ENCODE measurements around the gene COMMD9. TPM values are rescaled to one million over a fixed set of nuclear protein-coding genes. Genes with fewer than 3 reads are reported as not detected.

The COMMD9 gene
- total and polyA plus RNA-seq, 2 donors (not counting 1 experiment from before 2014, with no cell fraction given), result 15.4 to 56.1 TPM

GRCh38 chr11:36300650-36301049 is 11.4 kb upstream of the COMMD9 start:
- TF ChIP-seq CTCF (conservative IDR thresholded peaks at IDR 0.05 in 1 of 2, IDR thresholded peaks at IDR 0.05 in 1 of 2; ENCODE audit: low read depth in 1 of 2, low read length in 2 of 2), result no peak
- no peak for TF ChIP-seq EZH2 (IDR thresholded peaks at IDR 0.05; ENCODE audit: low read length, missing control alignments)
- H3K9me3 ChIP-seq (ENCODE audit: control insufficient read depth, insufficient read depth, low read depth, low read length), result no peaks in the 10 kb centered on the region
- peaks cover 2% of the 10 kb centered on the region for H3K27me3 ChIP-seq (ENCODE audit: control insufficient read depth, insufficient read depth, low read length)
- H3K27ac ChIP-seq (ENCODE audit: insufficient read depth, low read length), result no peak overlapping the region
- no peaks in the 10 kb centered on the region for H3K79me2 ChIP-seq (ENCODE audit: control insufficient read depth, insufficient read depth, low read length)
- H3K9ac ChIP-seq (ENCODE audit: insufficient read depth, low read length), result no peak overlapping the region
- H3K4me1 ChIP-seq (ENCODE audit: control insufficient read depth, extremely low read depth, insufficient read depth, low read length), result peaks cover 2% of the 10 kb centered on the region
- H2AFZ ChIP-seq (ENCODE audit: low read length), result no peak overlapping the region
- DNase-seq (ENCODE audit: low read depth in 2 of 2), result peak; percentile 41 to 89
- no peak overlapping the region for H3K4me3 ChIP-seq (replicated peaks in 1 of 4; ENCODE audit: control extremely low read depth in 1 of 4, insufficient read depth in 1 of 4, low read depth in 3 of 4, low read length in 4 of 4)
- no peaks in the 10 kb centered on the region for H3K36me3 ChIP-seq (ENCODE audit: control insufficient read depth, insufficient read depth, low read length)
- no peaks in the 10 kb centered on the region for H4K20me1 ChIP-seq (ENCODE audit: control insufficient read depth, extremely low read depth, insufficient read depth, low read length)
- no peak overlapping the region for H3K4me2 ChIP-seq (ENCODE audit: extremely low read depth, insufficient read depth, low read length)

DNA sequence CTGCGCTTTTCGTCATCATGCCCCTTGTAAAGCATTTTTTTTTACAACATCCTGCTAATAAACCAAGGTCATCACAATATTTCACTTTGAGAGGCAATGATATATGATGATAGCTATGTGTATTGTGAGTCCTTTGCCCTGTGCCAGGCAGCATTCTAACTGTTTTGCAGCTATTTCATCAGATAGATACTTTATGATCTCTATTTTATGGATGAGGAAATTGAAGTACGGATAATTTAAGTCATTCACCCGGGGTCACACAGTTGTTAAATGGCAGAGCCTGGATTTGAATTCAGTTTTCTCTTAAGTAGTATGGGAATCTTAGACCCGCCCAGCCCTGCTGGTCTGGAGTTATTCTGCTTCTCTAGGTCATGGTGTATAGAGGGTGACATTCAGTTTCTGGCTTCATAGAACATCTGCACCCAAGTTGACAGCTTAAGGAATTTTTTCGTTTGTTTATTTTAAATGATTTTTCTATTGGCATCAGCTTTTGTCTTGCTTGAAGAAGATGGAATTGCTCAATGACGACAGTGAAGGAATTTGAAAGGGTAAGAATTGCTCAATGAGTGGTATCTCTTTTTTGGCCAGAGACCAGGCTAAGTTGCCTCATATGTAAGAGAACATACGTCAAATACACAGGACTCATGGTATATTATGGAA is 7.8 kb upstream of the COMMD9 start:
- no peak overlapping the region for H3K9ac ChIP-seq (ENCODE audit: insufficient read depth, low read length)
- H3K27me3 ChIP-seq (ENCODE audit: control insufficient read depth, insufficient read depth, low read length), result no peaks in the 10 kb centered on the region

GRCh38 chr11:36295926-36296325 is 6.7 kb upstream of the COMMD9 start, which contains the start of gene PRR5L:
Gene PRR5L, plus strand, starts transcription at chr11:36296288. Its CDS starts 104,834 bp downstream, at chr11:36401122.
- H2AFZ ChIP-seq (ENCODE audit: low read length), result no peak within 1 kb of the TSS

More for the DNA sequence above, 7.8 kb upstream of the COMMD9 start:
- DNase-seq (ENCODE audit: low read depth in 2 of 2), result peak; percentile 22 to 98
- TF ChIP-seq EZH2 (IDR thresholded peaks at IDR 0.05; ENCODE audit: low read length, missing control alignments) (no peak), CTCF (conservative IDR thresholded peaks at IDR 0.05 in 1 of 2, IDR thresholded peaks at IDR 0.05 in 1 of 2; ENCODE audit: low read depth in 1 of 2, low read length in 2 of 2) (no peak)
- no peaks in the 10 kb centered on the region for H3K9me3 ChIP-seq (ENCODE audit: control insufficient read depth, insufficient read depth, low read depth, low read length)
- H3K4me3 ChIP-seq (replicated peaks in 1 of 4; ENCODE audit: control extremely low read depth in 1 of 4, insufficient read depth in 1 of 4, low read depth in 3 of 4, low read length in 4 of 4), result no peak overlapping the region
- H3K36me3 ChIP-seq (ENCODE audit: control insufficient read depth, insufficient read depth, low read length), result no peaks in the 10 kb centered on the region
- H3K27ac ChIP-seq (ENCODE audit: insufficient read depth, low read length), result no peak overlapping the region
- H4K20me1 ChIP-seq (ENCODE audit: control insufficient read depth, extremely low read depth, insufficient read depth, low read length), result no peaks in the 10 kb centered on the region
- no peak overlapping the region for H3K4me2 ChIP-seq (ENCODE audit: extremely low read depth, insufficient read depth, low read length)
- no peak overlapping the region for H2AFZ ChIP-seq (ENCODE audit: low read length)
- H3K79me2 ChIP-seq (ENCODE audit: control insufficient read depth, insufficient read depth, low read length), result no peaks in the 10 kb centered on the region
- peaks cover 2% of the 10 kb centered on the region for H3K4me1 ChIP-seq (ENCODE audit: control insufficient read depth, extremely low read depth, insufficient read depth, low read length)

More at GRCh38 chr11:36295926-36296325, 6.7 kb upstream of the COMMD9 start, which contains the start of gene PRR5L:
- Histone ChIP-seq H3K4me3 (replicated peaks in 1 of 4; ENCODE audit: control extremely low read depth in 1 of 4, insufficient read depth in 1 of 4, low read depth in 3 of 4, low read length in 4 of 4) (no peak within 1 kb of the TSS), H3K4me1 (ENCODE audit: control insufficient read depth, extremely low read depth, insufficient read depth, low read length) (peaks cover 2% of the 10 kb centered on the region), H3K9ac (ENCODE audit: insufficient read depth, low read length) (no peak within 1 kb of the TSS), H3K4me2 (ENCODE audit: extremely low read depth, insufficient read depth, low read length) (no peak within 1 kb of the TSS), H3K27me3 (ENCODE audit: control insufficient read depth, insufficient read depth, low read length) (no peaks in the 10 kb centered on the region), H3K27ac (ENCODE audit: insufficient read depth, low read length) (no peak within 1 kb of the TSS), H4K20me1 (ENCODE audit: control insufficient read depth, extremely low read depth, insufficient read depth, low read length) (no peaks in the 10 kb centered on the region), H3K36me3 (ENCODE audit: control insufficient read depth, insufficient read depth, low read length) (no peaks in the 10 kb centered on the region), H3K9me3 (ENCODE audit: control insufficient read depth, insufficient read depth, low read depth, low read length) (no peaks in the 10 kb centered on the region), H3K79me2 (ENCODE audit: control insufficient read depth, insufficient read depth, low read length) (no peaks in the 10 kb centered on the region)
- TF ChIP-seq CTCF (conservative IDR thresholded peaks at IDR 0.05 in 1 of 2, IDR thresholded peaks at IDR 0.05 in 1 of 2; ENCODE audit: low read depth in 1 of 2, low read length in 2 of 2) (no peak), EZH2 (IDR thresholded peaks at IDR 0.05; ENCODE audit: low read length, missing control alignments) (no peak)
- DNase-seq (ENCODE audit: low read depth in 2 of 2), result no peak
